HepG2 (cell line): ENCODE results near the gene SCEL. TPM values are rescaled to one million over a fixed set of nuclear protein-coding genes. Genes with fewer than 3 reads are reported as not detected.
"Not testable (repeated sequence)": the region's sequence is repeated elsewhere in the genome, so short reads cannot be mapped to it uniquely, and the experiment has no call there.

Experiments used
- ATAC-seq: fragments of 200-7000 bp; cut with Tn5 transposase; 3 replicates; pipeline ENCODE4 v1.9.1; 2020; ENCODE audit warnings: mild to moderate bottlenecking, moderate library complexity
- BruUV-seq: library from RNA; stranded (reverse); fragments of 400-500 nt; replicated peaks from 2 replicates; lab custom pipeline; 2021; lab: Mats Ljungman, UMichigan
- CTCF ChIA-PET: fragments of 300-600 bp; formaldehyde crosslinking; extraction: SDS; loops from one replicate; lab custom pipeline; 2021; ENCODE audit warnings: low total read pairs, inconsistent platforms, low intra/inter-chr PET ratio; lab: Yijun Ruan, JAX
- POLR2A ChIA-PET: fragments of 350-600 bp; sonication (Branson Sonifier 250); formaldehyde crosslinking; loops from one replicate; lab custom pipeline; 2020; ENCODE audit warnings: antibody characterized with exemption, inconsistent platforms; lab: Yijun Ruan, JAX
- DNase-seq: peaks from one replicate; pipeline ENCODE4 v3.0.0-alpha.2; 2015; ENCODE audit warnings: low spot score
- FAIRE-seq: peaks from 3 replicates; lab custom pipeline; 2011; peaks lifted over from hg19 to GRCh38; lab: Jason Lieb, UNC
- H2AFZ ChIP-seq: one replicate; pipeline ENCODE4 v1.6.1; 2011; ENCODE audit warnings: low read length, inconsistent platforms
- H3K27ac ChIP-seq: fragments of 300-600 bp; 3 replicates; pipeline ENCODE4 v1.8.0; 2011; ENCODE audit warnings: mixed run types, mild to moderate bottlenecking, mixed read lengths, low read length, inconsistent platforms; ENCODE audit not compliant: insufficient read depth; ENCODE audit errors: extremely low read length
- H3K27me3 ChIP-seq, 2 experiments: fragments of 200-600 bp in 1 of 2; 2 replicates in 1 of 2; 3 replicates in 1 of 2; pipeline versions ENCODE4 v1.6.0 to v1.8.0; 2011; ENCODE audit warnings: low read length in 2 of 2, mild to moderate bottlenecking in 2 of 2, moderate library complexity in 2 of 2, inconsistent platforms in 1 of 2; ENCODE audit not compliant: insufficient read depth in 2 of 2, control insufficient read depth in 1 of 2
- H3K36me3 ChIP-seq, 2 experiments: fragments of 200-600 bp in 1 of 2; replicated peaks in 1 of 2; 2 replicates in 1 of 2; 3 replicates in 1 of 2; pipeline versions ENCODE4 v1.5.1 to v1.8.0; 2011; ENCODE audit warnings: low read length in 2 of 2, inconsistent platforms in 1 of 2; ENCODE audit not compliant: insufficient read depth in 2 of 2, control insufficient read depth in 1 of 2
- H3K4me1 ChIP-seq: 2 replicates; pipeline ENCODE4 v1.5.1; 2012; ENCODE audit warnings: low read length, inconsistent platforms; ENCODE audit not compliant: insufficient read depth
- H3K4me2 ChIP-seq: 2 replicates; pipeline ENCODE4 v1.6.0; 2011; ENCODE audit warnings: low read depth, low read length, inconsistent platforms
- H3K4me3 ChIP-seq, 3 experiments: fragments of 200-600 bp in 1 of 3; sonication (generic), shearing (Covaris generic) in 1 of 3; replicated peaks in 1 of 3; 2 replicates each; pipeline ENCODE4 v1.5.1; 2011 to 2016; ENCODE audit warnings: low read length in 3 of 3, inconsistent platforms in 2 of 3, low read depth in 2 of 3, mild to moderate bottlenecking in 2 of 3, control low read depth in 1 of 3, mixed read lengths in 1 of 3; ENCODE audit not compliant: insufficient read depth in 1 of 3
- H3K79me2 ChIP-seq: one replicate; pipeline ENCODE4 v1.6.1; 2011; ENCODE audit warnings: low read length, inconsistent platforms; ENCODE audit not compliant: insufficient read depth
- H3K9ac ChIP-seq: 2 replicates; pipeline ENCODE4 v1.6.0; 2011; ENCODE audit warnings: mild to moderate bottlenecking, low read depth, low read length, inconsistent platforms; ENCODE audit not compliant: insufficient read depth
- H3K9me3 ChIP-seq: 2 replicates; pipeline ENCODE4 v1.5.1; 2012; ENCODE audit warnings: mild to moderate bottlenecking, low read length
- H4K20me1 ChIP-seq: 2 replicates; pipeline ENCODE4 v1.6.0; 2011; ENCODE audit warnings: inconsistent platforms, mild to moderate bottlenecking, low read length, moderate library complexity; ENCODE audit not compliant: insufficient read depth
- FOXM1 ChIP-seq: sonication (generic); formaldehyde crosslinking; IDR thresholded peaks from 2 replicates; pipeline ENCODE4 v1.5.0; 2020; ENCODE audit warnings: missing genetic modification reagents
- MAFG ChIP-seq: sonication (generic); formaldehyde crosslinking; IDR thresholded peaks from 2 replicates; pipeline ENCODE4 v1.5.1; 2020; ENCODE audit warnings: mild to moderate bottlenecking, missing genetic modification reagents
- PHF8 ChIP-seq: sonication (generic); formaldehyde crosslinking; IDR thresholded peaks from 2 replicates; pipeline ENCODE4 v1.5.0; 2020; ENCODE audit warnings: missing genetic modification reagents
- ZNF724P ChIP-seq: sonication (generic); formaldehyde crosslinking; IDR thresholded peaks from 2 replicates; pipeline ENCODE4 v1.8.0; 2022; ENCODE audit warnings: missing genetic modification reagents, borderline replicate concordance
- ZNF780A ChIP-seq: sonication (generic); formaldehyde crosslinking; IDR thresholded peaks from 2 replicates; pipeline ENCODE4 v1.8.0; 2022; ENCODE audit warnings: mild to moderate bottlenecking, missing genetic modification reagents, moderate library complexity
- WGBS: methylation state at CpG from one replicate; pipeline ENCODE4 v1.1.6; 2017; ENCODE audit warnings: low lambda C conversion rate; 5-methylcytosine and 5-hydroxymethylcytosine counted together
- in situ Hi-C: cut with HindIII; loops from 2 replicates; pipeline ENCODE4 v1.10.0; 2017; ENCODE audit warnings: low pct_unique_long_range_greater_than_20kb; ENCODE audit not compliant: extremely low pct_ligation_motif_present
- intact Hi-C: fragments of 100-400 bp; cut with micrococcal nuclease; formaldehyde crosslinking; loops from one replicate; pipeline ENCODE4 v1.10.0; 2022; ENCODE audit not compliant: unreplicated experiment
- polyA plus RNA-seq, 8 experiments: library from polyadenylated mRNA; depleted of rRNA in 3 of 8; stranded (reverse) in 7 of 8; unstranded in 1 of 8; fragments of >200 nt; fragmentation: Illumina TruSeq in 4 of 8; extraction: Trizol in 4 of 8; gene quantifications; 2 replicates each; pipeline versions ENCODE4 v1.2.1 to v1.2.3, GENCODE V29; 2011 to 2016; ENCODE audit warnings: low read depth in 4 of 8, missing spikeins in 1 of 8, mixed read lengths in 1 of 8; ENCODE audit not compliant: insufficient read depth in 1 of 8
- total RNA-seq, 5 experiments: library from RNA; depleted of rRNA; stranded (reverse); fragments of >200 nt; fragmentation: Illumina TruSeq; extraction: Trizol; gene quantifications; 2 replicates each; pipeline ENCODE4 v1.2.3, GENCODE V29; 2016; ENCODE audit warnings: low read depth in 1 of 5
- TF ChIP-seq, protein P1 (sequence below): sonication (generic); formaldehyde crosslinking; IDR thresholded peaks from 2 replicates; pipeline ENCODE4 v1.4.0; 2020; ENCODE audit warnings: missing genetic modification reagents, borderline replicate concordance

Gene SCEL
- total and polyA plus RNA-seq, 2 of the 13 experiments (the other 11 are each of a cell fraction or from before 2014, with no cell fraction given): not detected

DNA sequence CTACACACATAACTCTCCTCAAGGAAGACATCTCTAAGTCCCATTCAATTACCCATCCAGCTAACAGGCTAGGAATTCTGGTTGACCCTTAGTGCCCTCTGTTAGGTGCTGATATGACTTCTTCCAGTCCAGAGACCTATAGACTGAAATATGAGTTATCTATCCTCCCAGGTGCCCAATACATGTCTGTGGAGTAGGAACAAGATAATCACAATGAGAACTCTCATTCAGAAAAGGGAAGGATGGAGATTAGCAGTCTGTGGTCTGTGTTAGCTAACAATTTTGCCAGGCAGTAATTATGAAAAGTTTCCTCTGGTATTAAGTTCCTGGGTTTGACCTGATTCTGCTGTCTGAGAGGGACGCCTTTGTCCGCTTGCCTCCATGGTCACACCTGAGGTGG, 117.8 kb downstream of the SCEL start:
- Histone ChIP-seq H2AFZ (no peak overlapping the region), H3K9ac (no peak overlapping the region), H3K36me3 (no peaks in the 10 kb centered on the region), H3K9me3 (no peaks in the 10 kb centered on the region; the same call in none of the 2 replicates), H3K27me3 (no peaks in the 10 kb centered on the region), H4K20me1 (no peaks in the 10 kb centered on the region), H3K4me2 (no peak overlapping the region), H3K79me2 (no peaks in the 10 kb centered on the region), H3K4me1 (no peaks in the 10 kb centered on the region), H3K27ac (no peak overlapping the region), H3K4me3 (no peak overlapping the region)
- FAIRE-seq (no peak), ATAC-seq (no peak), DNase-seq (no peak)
- no TSS peak for BruUV-seq
- CTCF ChIA-PET: no interaction called here
- in situ Hi-C loops: no loop called here
- POLR2A ChIA-PET: no interaction called here
- no peak for TF ChIP-seq MAFG (CRISPR knock-in tag)
- TF ChIP-seq, protein P1, sequence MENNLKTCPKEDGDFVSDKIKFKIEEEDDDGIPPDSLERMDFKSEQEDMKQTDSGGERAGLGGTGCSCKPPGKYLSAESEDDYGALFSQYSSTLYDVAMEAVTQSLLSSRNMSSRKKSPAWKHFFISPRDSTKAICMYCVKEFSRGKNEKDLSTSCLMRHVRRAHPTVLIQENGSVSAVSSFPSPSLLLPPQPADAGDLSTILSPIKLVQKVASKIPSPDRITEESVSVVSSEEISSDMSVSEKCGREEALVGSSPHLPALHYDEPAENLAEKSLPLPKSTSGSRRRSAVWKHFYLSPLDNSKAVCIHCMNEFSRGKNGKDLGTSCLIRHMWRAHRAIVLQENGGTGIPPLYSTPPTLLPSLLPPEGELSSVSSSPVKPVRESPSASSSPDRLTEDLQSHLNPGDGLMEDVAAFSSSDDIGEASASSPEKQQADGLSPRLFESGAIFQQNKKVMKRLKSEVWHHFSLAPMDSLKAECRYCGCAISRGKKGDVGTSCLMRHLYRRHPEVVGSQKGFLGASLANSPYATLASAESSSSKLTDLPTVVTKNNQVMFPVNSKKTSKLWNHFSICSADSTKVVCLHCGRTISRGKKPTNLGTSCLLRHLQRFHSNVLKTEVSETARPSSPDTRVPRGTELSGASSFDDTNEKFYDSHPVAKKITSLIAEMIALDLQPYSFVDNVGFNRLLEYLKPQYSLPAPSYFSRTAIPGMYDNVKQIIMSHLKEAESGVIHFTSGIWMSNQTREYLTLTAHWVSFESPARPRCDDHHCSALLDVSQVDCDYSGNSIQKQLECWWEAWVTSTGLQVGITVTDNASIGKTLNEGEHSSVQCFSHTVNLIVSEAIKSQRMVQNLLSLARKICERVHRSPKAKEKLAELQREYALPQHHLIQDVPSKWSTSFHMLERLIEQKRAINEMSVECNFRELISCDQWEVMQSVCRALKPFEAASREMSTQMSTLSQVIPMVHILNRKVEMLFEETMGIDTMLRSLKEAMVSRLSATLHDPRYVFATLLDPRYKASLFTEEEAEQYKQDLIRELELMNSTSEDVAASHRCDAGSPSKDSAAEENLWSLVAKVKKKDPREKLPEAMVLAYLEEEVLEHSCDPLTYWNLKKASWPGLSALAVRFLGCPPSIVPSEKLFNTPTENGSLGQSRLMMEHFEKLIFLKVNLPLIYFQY (CRISPR knock-in tag): no peak
- no peak for TF ChIP-seq PHF8 (CRISPR knock-in tag)
- no peak for TF ChIP-seq ZNF724P
- TF ChIP-seq FOXM1: no peak
- no peak for TF ChIP-seq ZNF780A (CRISPR knock-in tag)
- WGBS: 0% methylated on average over 2 of the region's 2 CpGs
- intact Hi-C loops: no loop called here

DNA sequence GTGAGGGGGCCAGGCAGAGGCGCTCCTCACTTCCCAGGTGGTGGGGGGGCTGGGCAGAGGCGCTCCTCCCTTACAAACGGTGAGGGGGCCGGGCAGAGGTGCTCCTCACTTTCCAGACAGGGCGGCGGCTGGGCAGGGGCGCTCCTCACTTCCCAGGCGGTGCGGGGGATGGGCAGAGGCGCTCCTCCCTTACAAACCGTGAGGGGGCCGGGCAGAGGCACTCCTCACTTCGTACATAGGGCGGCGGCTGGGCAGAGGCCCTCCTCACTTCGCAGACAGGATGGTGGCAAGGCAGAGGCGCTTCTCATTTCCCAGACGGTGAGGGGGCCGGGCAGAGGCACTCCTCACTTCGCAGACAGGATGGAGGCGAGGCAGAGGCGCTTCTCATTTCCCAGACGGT, 124.5 kb downstream of the SCEL start:
- H3K79me2 ChIP-seq, ATAC-seq, CTCF ChIA-PET, FAIRE-seq, H4K20me1 ChIP-seq, H3K9ac ChIP-seq, DNase-seq, H3K27me3 ChIP-seq, H3K36me3 ChIP-seq, H3K4me1 ChIP-seq, in situ Hi-C loops, intact Hi-C loops, BruUV-seq, H3K9me3 ChIP-seq, POLR2A ChIA-PET, H3K4me3 ChIP-seq, H3K4me2 ChIP-seq, H3K27ac ChIP-seq, H2AFZ ChIP-seq: not testable (repeated sequence)
- 58% methylated on average over 7 of the region's 23 CpGs for WGBS
